Activated effector memory CD4-positive, alpha-beta T cell treated with anti-CD3 and anti-CD28 coated beads, Interleukin-2, amount 50 U/mL, for 16 hours (primary cell): ENCODE results near the gene MZT1.

Experiments
- DNase-seq: peaks from one replicate; pipeline ENCODE4 v3.0.0-alpha.2; 2020

The MZT1 gene

DNA sequence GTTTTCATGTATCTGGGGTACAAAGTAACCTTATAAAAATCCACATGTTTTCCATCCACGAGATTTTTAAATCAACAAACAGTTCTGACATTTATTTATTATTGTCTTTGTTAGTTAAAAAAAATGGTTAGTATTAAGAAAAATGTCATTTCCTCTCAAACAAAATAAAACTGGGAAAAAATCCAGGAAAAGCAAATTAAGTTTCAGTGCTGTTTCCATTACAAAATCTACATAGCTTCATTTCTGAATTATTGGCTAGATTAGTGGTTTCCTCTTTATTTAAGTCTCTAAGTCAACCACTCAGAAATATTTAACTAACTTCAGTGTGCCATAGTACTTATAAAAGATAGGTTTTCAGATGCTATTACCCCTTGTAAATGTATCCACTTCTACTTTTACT lies 49.1 kb downstream of the MZT1 start:
- no peak for DNase-seq

DNA sequence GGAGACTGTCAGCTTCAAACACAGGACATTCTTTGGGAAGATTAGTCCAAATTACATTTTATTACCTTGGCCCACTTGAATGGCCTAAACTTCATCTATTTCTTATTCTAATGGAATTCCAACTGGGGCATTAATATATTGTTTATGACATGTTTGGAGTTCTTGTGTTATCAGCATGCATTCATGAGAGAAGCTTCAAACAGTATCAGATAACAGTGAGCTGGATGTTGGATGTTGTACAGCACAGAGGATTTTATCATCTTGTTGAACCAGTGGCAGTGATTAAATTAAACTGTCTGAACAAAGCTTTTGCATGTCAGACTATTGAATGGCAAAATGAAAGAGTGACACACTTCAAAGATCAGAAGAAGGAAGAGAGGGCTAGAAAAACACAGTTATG lies 50.0 kb downstream of the MZT1 start:
- DNase-seq = no peak

DNA sequence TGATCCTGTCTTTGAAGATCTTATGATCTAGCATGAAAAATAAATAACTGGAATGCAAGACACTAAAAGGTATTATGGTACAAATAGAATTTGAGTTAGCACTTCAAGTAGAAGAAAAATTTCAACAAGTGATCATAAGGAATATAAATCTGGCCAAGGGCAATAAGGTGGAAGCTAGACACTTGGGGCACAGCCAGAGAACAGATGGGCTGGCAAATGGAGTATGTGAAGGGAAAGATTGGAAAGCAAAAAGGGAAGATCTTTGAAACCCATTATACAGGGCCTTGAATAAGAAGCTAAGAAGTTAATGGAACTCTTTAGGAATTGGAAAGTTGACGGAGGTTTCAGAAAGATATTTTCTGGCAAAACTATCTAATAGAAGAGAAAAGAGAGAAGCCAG lies 61.0 kb downstream of the MZT1 start:
- no peak for DNase-seq

DNA sequence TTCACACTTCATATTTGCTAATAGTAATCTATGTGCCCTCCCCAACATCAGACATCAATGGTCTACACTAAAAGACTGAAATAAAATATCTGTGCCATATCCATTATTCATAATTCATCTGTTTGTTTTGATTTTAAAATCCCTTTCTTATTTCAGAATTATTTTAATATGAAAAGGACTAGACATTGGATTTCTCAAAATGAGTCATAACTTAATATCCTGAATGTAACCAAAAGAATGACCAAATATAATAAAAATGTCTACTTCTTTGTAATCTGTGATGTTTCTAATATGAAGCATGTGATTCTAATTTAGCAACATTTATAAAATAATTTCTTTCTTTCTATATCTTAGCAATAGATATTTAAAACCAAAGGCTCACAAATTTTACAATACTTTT lies 64.9 kb downstream of the MZT1 start:
- DNase-seq = no peak
